GM21528 (cell line): ENCODE measurements around the gene SLC35A3.

Source experiments
- ATAC-seq: cut with Tn5 transposase; IDR thresholded peaks from one replicate; pipeline ENCODE4 v1.9.1; 2021; ENCODE audit warnings: mild to moderate bottlenecking, moderate library complexity; ENCODE audit not compliant: unreplicated experiment, low FRiP score

The SLC35A3 gene

DNA sequence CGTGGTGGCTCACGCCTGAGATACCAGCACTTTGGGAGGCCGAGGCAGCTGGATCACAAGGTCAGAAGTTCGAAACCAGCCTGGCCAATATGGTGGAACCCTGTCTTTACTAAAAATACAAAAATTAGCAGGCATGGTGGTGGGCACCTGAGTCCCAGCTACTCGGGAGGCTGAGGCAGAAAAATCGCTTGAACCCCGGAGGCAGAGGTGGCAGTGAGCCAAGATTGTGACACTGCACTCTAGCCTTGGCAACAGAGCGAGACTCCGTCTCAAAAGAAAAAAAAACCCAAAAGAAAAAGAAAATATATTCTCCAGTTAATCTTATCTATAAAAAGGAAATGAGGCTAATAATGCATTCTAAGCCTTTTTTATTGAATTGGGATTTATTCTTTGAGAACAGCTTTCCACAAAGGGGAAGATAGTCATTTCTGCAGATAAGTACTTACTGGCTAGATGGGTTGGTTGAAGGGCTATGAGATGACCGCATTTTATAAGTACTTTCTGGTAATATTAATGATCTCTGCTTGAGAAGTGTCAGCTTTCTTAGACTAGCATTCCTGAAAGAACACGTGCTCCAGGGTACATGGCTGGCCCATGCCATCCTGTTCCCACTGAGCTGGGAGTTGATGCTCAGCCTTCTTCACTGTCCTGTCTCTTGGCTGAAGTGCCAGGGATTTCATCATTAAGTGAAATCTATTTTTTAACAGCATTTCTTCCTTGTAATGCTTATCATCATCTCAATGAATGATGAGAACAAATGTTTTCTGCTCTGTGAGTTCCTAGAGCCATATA, 105.0 kb downstream of the SLC35A3 start:
- no peak for ATAC-seq

DNA sequence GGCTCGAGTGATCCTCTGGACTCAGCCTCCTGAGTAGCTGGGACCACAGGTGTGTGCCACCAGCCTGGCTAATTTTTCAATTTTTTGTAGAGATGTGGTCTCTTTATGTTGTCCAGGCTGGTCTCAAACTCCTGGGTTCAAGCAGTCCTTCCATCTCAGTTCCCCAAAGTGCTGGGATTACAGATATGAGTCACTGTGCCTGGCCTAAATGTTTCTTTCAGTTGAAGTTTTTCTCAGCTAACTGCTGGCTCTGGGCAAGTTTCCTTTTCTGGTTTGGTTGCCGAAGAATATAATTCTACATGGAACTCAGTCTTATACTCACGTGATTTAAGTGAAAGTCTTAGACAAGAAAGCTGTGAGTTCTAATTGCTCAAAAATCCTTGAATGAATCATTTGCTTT, 106.0 kb downstream of the SLC35A3 start:
- peak; percentile 55 for ATAC-seq

DNA sequence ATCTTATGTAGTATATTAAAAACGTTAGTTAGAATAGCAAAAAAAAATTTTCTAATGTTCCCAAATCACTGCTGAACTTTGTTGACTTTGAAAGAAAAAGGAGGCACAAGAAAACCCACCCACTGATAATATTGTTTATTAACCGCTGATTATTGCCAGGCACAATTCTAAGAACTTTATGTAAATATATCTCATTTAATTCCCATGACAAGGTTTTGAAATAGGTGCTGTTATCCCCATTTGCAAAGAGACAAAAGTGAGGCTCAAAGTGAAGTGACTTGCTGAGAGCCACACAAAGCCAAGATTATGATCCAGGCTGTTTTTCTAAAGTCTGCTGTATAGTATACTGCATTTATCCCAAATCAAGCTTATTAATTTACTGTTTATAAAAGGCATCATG, 106.5 kb downstream of the SLC35A3 start:
- peak; percentile 1 for ATAC-seq

DNA sequence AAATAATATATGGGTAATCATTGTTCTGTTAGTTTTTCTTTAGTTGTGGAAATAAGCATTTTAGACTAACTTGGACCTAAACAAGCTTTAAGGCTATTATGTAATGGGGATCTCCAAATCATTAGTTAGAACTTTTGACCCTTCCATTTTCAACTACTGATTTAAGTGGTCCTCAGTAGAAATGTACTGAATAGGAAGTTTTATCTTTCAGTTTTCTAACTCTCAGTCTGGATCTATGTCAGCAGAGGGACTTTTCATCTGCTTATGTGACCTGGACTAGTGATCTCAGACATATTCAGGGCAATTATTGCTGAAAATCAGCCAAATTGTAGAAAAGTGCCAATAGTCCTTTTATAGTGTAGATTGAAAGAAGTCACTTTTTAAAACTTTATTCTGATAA, 106.9 kb downstream of the SLC35A3 start:
- peak; percentile 69 for ATAC-seq

DNA sequence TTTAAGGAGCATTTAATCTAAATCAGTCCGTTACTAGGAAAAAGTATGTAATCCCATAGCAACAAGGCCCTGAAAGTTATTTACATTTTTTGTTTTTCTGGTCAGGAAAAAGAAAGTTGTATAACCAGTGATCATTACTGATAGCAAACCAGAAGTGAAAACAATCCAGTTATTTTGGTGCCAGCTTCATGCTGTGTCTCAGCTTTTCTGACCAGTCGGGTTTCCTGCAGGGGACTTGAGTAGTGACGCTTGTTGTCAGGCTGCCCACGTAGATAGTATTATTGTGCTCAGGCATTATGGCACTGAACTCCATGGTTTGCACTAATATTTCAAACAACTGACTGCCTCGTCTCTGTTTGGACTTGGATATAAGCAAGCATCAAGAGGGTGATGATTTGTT, 107.7 kb downstream of the SLC35A3 start:
- peak; percentile 45 for ATAC-seq

DNA sequence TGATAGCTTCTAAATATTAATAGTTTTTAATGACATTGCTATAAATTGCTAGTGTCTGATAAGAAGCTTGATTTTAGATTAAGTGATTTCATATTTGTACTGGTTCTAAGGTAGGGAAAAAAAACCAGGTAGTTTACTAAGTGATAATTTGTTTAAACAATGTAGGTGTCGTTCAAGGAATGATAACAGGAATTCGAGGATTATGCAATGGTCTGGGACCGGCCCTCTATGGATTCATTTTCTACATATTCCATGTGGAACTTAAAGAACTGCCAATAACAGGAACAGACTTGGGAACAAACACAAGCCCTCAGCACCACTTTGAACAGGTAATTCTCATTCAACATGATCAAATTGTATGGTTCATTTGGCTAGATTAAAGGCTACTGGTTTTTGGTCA, 110.5 kb downstream of the SLC35A3 start:
- no peak for ATAC-seq
